ENCODE data around the gene ARMC6.

- TF ChIP-seq, protein P1, sequence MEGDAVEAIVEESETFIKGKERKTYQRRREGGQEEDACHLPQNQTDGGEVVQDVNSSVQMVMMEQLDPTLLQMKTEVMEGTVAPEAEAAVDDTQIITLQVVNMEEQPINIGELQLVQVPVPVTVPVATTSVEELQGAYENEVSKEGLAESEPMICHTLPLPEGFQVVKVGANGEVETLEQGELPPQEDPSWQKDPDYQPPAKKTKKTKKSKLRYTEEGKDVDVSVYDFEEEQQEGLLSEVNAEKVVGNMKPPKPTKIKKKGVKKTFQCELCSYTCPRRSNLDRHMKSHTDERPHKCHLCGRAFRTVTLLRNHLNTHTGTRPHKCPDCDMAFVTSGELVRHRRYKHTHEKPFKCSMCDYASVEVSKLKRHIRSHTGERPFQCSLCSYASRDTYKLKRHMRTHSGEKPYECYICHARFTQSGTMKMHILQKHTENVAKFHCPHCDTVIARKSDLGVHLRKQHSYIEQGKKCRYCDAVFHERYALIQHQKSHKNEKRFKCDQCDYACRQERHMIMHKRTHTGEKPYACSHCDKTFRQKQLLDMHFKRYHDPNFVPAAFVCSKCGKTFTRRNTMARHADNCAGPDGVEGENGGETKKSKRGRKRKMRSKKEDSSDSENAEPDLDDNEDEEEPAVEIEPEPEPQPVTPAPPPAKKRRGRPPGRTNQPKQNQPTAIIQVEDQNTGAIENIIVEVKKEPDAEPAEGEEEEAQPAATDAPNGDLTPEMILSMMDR (IDR thresholded peaks at IDR 0.05), result no peak
- TF ChIP-seq POLR2AphosphoS5 (IDR thresholded peaks at IDR 0.05; ENCODE audit: low read depth, low read length) (no peak), SIN3A (IDR thresholded peaks at IDR 0.05; ENCODE audit: borderline replicate concordance, insufficient read depth, low read depth, low read length) (no peak), TCF7L2 (IDR thresholded peaks at IDR 0.05; ENCODE audit: low read depth, low read length) (no peak)
- TF ChIP-seq, protein P2, sequence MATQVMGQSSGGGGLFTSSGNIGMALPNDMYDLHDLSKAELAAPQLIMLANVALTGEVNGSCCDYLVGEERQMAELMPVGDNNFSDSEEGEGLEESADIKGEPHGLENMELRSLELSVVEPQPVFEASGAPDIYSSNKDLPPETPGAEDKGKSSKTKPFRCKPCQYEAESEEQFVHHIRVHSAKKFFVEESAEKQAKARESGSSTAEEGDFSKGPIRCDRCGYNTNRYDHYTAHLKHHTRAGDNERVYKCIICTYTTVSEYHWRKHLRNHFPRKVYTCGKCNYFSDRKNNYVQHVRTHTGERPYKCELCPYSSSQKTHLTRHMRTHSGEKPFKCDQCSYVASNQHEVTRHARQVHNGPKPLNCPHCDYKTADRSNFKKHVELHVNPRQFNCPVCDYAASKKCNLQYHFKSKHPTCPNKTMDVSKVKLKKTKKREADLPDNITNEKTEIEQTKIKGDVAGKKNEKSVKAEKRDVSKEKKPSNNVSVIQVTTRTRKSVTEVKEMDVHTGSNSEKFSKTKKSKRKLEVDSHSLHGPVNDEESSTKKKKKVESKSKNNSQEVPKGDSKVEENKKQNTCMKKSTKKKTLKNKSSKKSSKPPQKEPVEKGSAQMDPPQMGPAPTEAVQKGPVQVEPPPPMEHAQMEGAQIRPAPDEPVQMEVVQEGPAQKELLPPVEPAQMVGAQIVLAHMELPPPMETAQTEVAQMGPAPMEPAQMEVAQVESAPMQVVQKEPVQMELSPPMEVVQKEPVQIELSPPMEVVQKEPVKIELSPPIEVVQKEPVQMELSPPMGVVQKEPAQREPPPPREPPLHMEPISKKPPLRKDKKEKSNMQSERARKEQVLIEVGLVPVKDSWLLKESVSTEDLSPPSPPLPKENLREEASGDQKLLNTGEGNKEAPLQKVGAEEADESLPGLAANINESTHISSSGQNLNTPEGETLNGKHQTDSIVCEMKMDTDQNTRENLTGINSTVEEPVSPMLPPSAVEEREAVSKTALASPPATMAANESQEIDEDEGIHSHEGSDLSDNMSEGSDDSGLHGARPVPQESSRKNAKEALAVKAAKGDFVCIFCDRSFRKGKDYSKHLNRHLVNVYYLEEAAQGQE (IDR thresholded peaks at IDR 0.05; ENCODE audit: insufficient read depth in 1 of 2, low read depth in 2 of 2, low read length in 1 of 2), result no peak
These were observed 42.4 kb upstream of the ARMC6 start for GRCh38 chr19:18991006-18991405.
